GM12891 (cell line): Measurements from ENCODE around the gene TSPO2.

Experiments
- POLR2A ChIP-seq: IDR thresholded peaks from 2 replicates; pipeline ENCODE4 v1.6.1; 2011; ENCODE audit warnings: low read depth, low read length, control low read depth
- POLR2AphosphoS5 ChIP-seq: IDR thresholded peaks from 2 replicates; pipeline ENCODE4 v1.6.1; 2011; ENCODE audit warnings: low read depth, low read length, control low read depth

- no peak for TF ChIP-seq POLR2AphosphoS5
- TF ChIP-seq POLR2A, result no peak
Observed at GRCh38 chr6:40999569-40999968, 42.7 kb upstream of the TSPO2 start.
